ENCODE measurements around the gene PIK3R5. TPM values are rescaled to one million over a fixed set of nuclear protein-coding genes. Genes with fewer than 3 reads are reported as not detected.

PIK3R5 gene
- total RNA-seq, 1 experiment from 2014 or later: not detected

DNA sequence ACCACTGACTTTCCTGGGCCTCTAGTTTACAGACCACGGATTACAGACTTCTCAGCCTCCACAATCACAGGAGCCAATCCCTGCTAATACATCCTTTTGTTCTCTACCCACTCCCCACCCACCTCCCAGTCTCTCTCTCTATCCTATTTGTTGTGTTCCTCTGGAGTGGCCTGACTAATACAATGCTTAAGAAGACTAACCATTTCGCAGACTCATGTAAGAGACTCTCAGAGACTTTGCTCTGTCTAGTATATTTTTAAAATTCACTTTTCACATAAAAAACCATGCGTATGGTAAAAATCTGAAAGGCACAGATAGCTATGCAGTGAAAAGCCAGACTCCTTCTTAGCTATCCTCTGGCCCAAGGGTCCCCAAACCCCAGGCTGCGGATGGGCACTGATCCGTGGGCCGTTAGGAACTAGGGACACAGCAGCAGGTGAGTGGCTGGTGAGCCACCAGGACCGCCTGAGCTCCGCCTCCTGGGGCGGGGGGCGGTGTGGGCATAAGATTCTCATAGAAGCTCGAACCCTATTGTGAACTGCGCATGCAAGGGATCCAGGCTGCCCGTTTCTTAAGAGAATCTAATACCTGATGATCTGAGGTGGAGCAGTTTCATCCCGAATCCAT, 105.6 kb downstream of the PIK3R5 start:
- no TSS peak for BruUV-seq (replicated peaks)
- POLR2A ChIA-PET: no interaction called here
- no peak for DNase-seq
- CTCF ChIA-PET: no interaction called here
- Histone ChIP-seq H3K9me3 (no peaks in the 10 kb centered on the region), H3K4me3 (ENCODE audit: low read depth, low read length) (no peak overlapping the region), H3K4me1 (no peaks in the 10 kb centered on the region; the same call in 1 of the 2 replicates), H3K36me3 (ENCODE audit: control insufficient read depth, insufficient read depth, low read length) (no peaks in the 10 kb centered on the region), H3K27me3 (replicated peaks; ENCODE audit: control insufficient read depth, insufficient read depth, low read length) (no peaks in the 10 kb centered on the region)
- no peaks in the 10 kb centered on the region for H3K9me3 Mint-ChIP-seq (ENCODE audit: unreplicated experiment)
- H3K36me3 Mint-ChIP-seq (ENCODE audit: insufficient read depth, unreplicated experiment): no peaks in the 10 kb centered on the region
- no peaks in the 10 kb centered on the region for H3K27me3 Mint-ChIP-seq (ENCODE audit: insufficient read depth, unreplicated experiment)
- H3K4me1 Mint-ChIP-seq (ENCODE audit: low read depth, unreplicated experiment): no peaks in the 10 kb centered on the region
- TF ChIP-seq, protein P1, sequence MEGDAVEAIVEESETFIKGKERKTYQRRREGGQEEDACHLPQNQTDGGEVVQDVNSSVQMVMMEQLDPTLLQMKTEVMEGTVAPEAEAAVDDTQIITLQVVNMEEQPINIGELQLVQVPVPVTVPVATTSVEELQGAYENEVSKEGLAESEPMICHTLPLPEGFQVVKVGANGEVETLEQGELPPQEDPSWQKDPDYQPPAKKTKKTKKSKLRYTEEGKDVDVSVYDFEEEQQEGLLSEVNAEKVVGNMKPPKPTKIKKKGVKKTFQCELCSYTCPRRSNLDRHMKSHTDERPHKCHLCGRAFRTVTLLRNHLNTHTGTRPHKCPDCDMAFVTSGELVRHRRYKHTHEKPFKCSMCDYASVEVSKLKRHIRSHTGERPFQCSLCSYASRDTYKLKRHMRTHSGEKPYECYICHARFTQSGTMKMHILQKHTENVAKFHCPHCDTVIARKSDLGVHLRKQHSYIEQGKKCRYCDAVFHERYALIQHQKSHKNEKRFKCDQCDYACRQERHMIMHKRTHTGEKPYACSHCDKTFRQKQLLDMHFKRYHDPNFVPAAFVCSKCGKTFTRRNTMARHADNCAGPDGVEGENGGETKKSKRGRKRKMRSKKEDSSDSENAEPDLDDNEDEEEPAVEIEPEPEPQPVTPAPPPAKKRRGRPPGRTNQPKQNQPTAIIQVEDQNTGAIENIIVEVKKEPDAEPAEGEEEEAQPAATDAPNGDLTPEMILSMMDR (IDR thresholded peaks at IDR 0.05; ENCODE audit: insufficient read depth in 1 of 2, low read depth in 1 of 2, low read length in 1 of 2, severe bottlenecking in 1 of 2, unreplicated experiment in 1 of 2): no peak
- H3K4me3 Mint-ChIP-seq (ENCODE audit: unreplicated experiment): no peak overlapping the region
- no peak overlapping the region for H3K27ac Mint-ChIP-seq (ENCODE audit: unreplicated experiment)
- intact Hi-C loops (cut with micrococcal nuclease; ENCODE audit: unreplicated experiment): no loop called here

GRCh38 chr17:8859027-8859803, 106.3 kb downstream of the PIK3R5 start:
- Histone ChIP-seq H3K4me1 (no peaks in the 10 kb centered on the region; the same call in 1 of the 2 replicates), H3K9me3 (no peaks in the 10 kb centered on the region), H3K4me3 (ENCODE audit: low read depth, low read length) (no peak overlapping the region), H3K27me3 (replicated peaks; ENCODE audit: control insufficient read depth, insufficient read depth, low read length) (no peaks in the 10 kb centered on the region), H3K36me3 (ENCODE audit: control insufficient read depth, insufficient read depth, low read length) (no peaks in the 10 kb centered on the region)
- H3K27me3 Mint-ChIP-seq (ENCODE audit: insufficient read depth, unreplicated experiment): no peaks in the 10 kb centered on the region
- TF ChIP-seq, protein P1 (IDR thresholded peaks at IDR 0.05; ENCODE audit: insufficient read depth in 1 of 2, low read depth in 1 of 2, low read length in 1 of 2, severe bottlenecking in 1 of 2, unreplicated experiment in 1 of 2): no peak
- H3K4me1 Mint-ChIP-seq (ENCODE audit: low read depth, unreplicated experiment): no peaks in the 10 kb centered on the region
- POLR2A ChIA-PET: no interaction called here
- H3K9me3 Mint-ChIP-seq (ENCODE audit: unreplicated experiment): no peaks in the 10 kb centered on the region
- BruUV-seq (replicated peaks): no TSS peak
- intact Hi-C loops (cut with micrococcal nuclease; ENCODE audit: unreplicated experiment): no loop called here
- CTCF ChIA-PET: no interaction called here
- no peak for DNase-seq
- no peaks in the 10 kb centered on the region for H3K36me3 Mint-ChIP-seq (ENCODE audit: insufficient read depth, unreplicated experiment)
- no peak overlapping the region for H3K4me3 Mint-ChIP-seq (ENCODE audit: unreplicated experiment)
- no peak overlapping the region for H3K27ac Mint-ChIP-seq (ENCODE audit: unreplicated experiment)

DNA sequence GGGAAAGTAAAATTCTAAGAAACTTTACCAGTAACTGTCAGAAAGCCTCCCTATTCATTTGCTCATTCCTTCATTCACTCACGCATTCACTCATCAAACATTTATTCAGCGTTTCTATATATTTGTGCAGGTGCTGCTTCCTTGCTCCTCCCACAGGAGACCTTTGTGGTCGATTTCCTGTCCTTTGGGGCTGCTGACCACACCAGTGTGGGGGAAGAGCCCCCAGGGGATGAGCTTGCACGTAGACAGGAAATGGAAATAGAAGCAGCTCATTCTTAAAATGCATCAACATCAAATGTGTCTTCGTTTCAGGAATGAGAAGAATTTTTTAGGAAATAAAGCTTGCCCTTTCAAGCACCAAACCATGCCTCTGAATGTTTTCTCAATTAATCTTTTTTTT, 107.6 kb downstream of the PIK3R5 start:
- no peaks in the 10 kb centered on the region for H3K9me3 ChIP-seq
- Mint-ChIP-seq H3K9me3 (ENCODE audit: unreplicated experiment) (no peaks in the 10 kb centered on the region), H3K4me1 (ENCODE audit: low read depth, unreplicated experiment) (no peaks in the 10 kb centered on the region), H3K36me3 (ENCODE audit: insufficient read depth, unreplicated experiment) (no peaks in the 10 kb centered on the region), H3K4me3 (ENCODE audit: unreplicated experiment) (no peak overlapping the region), H3K27me3 (ENCODE audit: insufficient read depth, unreplicated experiment) (no peaks in the 10 kb centered on the region), H3K27ac (ENCODE audit: unreplicated experiment) (no peak overlapping the region)
- TF ChIP-seq, protein P1 (IDR thresholded peaks at IDR 0.05; ENCODE audit: insufficient read depth in 1 of 2, low read depth in 1 of 2, low read length in 1 of 2, severe bottlenecking in 1 of 2, unreplicated experiment in 1 of 2): no peak
- no TSS peak for BruUV-seq (replicated peaks)
- no peaks in the 10 kb centered on the region; the same call in 1 of the 2 replicates for H3K4me1 ChIP-seq
- no peaks in the 10 kb centered on the region for H3K27me3 ChIP-seq (replicated peaks; ENCODE audit: control insufficient read depth, insufficient read depth, low read length)
- ChIA-PET POLR2A (no interaction called here), CTCF (no interaction called here)
- DNase-seq: no peak
- no peaks in the 10 kb centered on the region for H3K36me3 ChIP-seq (ENCODE audit: control insufficient read depth, insufficient read depth, low read length)
- H3K4me3 ChIP-seq (ENCODE audit: low read depth, low read length): no peak overlapping the region
- intact Hi-C loops (cut with micrococcal nuclease; ENCODE audit: unreplicated experiment): no loop called here
